IPS DF 4.7 (cell line): Measurements from ENCODE around the gene MCAT.
"Not testable (repeated sequence)": the region's sequence is repeated elsewhere in the genome, so short reads cannot be mapped to it uniquely, and the experiment has no call there.

ENCODE experiments used
- DNase-seq: peaks from one replicate; pipeline ENCODE4 v3.0.0-alpha.2; 2013; ENCODE audit warnings: low spot score; ENCODE audit errors: extremely low read depth

MCAT gene

DNA sequence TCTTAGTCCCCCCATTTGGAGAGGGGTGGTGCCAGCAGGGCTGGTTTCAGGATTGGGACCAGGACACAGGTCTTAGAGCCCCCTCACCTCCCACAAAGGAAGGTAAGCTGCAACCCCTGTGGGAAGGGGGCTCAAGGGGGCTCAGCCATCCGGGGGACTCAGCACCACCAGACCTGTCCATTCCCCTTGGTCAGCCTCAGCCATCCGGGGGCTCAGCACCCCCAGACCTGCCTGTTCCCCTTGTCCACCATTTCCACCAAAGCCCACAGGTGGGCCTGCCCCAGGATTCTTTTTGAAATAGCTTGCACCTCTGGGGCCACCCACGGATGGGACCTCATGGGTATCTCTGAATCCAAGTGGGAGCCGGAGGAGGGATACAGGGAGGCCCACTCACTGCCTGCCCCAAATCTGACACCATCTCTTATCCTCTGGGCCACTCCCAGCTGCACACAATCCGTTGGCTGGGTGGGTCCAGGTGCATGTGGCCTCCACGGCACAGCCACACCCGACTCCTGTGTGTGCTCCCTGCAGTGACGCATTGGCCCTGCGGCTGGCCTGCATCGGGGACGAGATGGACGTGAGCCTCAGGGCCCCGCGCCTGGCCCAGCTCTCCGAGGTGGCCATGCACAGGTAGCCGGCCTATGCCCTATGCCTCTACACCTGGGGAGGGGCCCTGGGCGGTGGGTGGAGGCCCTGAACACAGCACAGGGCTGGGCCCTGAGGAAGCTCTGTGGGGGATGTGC, 15.9 kb downstream of the MCAT start:
- no peak for DNase-seq

DNA sequence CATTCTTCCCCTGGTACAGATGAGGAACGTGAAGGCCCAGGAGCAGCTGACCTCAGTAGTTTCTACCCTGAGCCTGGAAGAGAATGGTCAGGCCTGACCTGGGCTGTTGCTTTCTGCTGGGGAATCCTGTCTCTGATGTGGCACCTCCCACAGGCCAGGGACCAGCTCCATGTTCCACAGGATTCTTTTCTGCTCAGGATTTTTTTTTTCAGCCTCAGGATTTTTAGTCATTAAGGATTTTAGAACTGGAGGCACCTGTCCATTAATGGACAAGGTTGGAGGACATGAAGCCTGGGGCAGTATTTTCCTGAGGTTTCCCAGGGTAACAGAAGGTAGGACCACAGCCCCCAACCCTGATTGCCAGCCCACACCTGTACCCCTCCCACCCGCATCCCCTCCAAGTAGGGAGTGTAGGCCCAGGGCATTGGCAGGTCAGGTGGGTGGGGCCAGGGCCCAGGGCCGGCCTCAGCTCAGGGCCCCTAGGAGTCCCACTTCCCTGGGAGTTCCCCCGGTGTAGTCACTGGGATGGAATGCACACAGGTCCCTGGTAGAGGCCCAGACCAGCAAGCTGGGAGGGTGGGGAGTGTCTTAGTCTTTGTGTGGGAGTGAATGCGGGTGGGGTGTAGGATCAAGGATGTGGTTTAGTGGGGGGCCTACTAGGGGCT, 16.6 kb downstream of the MCAT start:
- no peak for DNase-seq

DNA sequence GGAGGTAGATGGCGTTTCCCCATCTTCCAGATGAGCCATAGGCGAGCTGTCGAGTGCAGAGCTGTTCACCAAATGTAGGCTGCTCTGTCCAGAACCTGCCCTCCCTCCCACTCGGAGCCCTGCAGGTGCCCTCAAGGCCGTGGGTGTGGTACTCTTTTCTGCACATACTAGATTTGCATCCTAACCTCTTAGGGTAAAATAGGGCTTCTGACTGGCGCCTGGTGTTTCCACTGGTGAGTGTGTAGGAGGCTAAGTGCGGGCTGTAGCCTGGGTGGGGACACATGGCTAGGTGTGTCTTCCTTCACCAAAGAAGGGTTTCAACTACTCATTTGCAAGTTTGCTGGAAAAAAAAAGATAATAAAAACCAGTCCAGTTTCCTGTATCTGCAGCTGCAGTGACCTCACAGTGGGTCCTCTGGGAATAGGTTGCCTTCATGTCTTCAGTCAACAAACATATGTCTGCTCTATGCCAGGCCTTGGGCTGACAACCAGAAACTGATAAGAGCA, 24.2 kb downstream of the MCAT start:
- no peak for DNase-seq

DNA sequence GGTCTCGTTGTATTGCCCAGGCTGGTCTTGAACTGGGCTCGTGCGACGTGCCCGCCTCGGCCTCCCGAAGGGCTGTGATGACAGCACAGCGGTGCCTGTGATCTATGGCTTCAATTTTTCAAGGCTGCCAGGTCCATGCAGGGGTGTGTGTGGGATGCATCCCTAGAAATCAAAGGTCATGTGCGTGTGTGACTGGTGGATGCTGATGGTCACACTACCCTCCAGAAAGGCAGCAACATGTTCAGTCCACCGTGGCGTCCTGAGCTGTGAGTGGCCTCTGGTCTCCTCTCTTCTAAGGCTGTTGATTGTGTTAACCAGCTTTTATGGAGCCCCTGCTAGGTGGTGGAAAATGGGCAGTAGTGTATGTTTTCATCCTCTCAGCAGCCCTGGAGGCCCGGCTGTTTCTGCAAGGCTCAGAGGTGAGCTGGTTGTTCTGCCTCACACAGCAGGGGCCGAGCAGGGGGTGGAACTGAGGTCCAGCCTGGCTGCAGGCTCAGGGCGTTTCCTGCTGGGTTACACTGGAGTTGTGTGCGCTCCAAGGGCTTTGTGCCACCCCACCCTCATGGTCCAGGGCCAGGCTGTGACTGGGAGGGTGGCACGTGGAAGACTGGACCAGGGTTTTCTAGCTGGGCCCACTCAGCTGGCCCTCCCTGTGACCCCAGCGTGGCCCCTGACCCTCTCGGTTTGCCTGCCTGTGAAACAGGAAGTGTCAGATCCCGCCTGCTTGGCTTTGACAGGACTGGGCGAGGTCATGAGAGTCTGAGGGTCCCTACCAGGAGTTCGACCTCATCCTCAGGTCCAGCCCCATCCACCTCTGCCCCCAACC, 25.0 kb downstream of the MCAT start:
- no peak for DNase-seq

DNA sequence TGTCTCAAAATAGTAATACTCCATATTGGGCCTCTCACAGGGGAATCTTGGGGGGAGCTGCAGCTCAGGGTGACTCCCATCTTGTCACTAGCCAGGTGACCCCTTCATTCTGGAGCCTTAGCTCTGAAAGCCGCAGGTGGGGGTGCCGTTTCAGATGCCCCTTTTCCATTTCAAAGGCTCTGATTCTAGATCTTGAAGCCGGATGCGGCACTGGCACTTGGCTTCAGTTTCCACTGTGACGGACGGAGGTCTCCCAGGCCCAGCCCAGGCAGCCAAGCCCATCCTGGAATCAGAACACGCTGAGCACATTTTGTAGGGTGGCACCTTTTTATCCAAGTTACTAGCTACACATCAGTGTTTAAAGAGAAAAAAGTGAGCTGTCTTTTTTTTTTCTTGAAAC, 26.3 kb downstream of the MCAT start:
- DNase-seq = no peak

DNA sequence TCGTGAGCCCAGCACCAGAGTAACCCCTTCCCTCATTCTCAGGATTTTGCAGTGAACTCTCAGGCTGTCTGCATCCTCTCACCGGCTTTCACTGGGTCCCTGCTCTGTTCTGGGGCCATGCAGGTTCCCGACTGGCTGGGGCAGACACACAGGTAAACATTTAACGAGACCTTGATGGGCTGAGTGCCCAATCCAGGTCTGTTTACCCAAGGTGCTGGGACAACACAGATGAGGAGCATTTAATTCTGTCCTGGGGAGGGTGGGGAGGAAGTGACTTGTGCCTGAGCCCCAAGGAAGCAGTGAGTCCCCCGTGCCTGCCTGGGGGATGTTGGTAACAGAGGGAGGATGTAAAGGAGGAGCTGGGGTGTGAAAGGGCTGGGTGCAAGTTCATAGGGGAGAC, 28.2 kb downstream of the MCAT start:
- DNase-seq = no peak

DNA sequence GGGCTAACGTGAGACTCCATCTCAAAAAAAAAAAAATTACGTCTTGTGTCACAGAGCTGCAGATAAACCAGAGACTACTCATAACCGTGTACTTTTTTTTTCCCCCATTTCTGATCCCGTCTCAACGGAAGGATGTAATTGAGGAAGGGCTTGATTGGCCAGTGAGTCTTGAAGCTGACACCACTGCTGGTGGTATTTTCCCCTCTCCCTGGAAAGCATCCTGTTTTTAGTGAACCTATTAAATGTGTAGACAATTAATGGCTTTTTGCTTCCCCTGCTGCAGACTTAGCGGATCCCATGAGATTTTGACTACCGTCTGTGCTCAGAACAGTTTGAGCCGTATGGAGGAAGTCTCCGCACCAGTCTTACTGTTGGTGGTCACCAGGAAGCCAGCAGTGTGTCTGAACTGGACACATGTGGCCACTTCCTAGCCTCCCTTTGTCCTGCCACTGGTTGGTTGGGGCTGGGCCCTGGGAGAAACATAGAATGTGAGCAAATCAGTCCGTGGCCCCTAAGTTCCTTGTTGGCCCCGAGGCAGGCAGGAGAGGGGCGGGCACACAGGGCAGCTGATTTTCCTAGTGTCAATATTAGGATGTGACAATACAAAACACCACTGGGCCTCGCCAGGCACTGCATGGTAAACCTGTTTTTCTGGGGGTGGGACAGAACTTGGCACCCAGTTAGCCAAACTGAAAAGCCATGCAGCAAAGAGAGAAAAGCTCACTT, 29.5 kb downstream of the MCAT start:
- DNase-seq = no peak

DNA sequence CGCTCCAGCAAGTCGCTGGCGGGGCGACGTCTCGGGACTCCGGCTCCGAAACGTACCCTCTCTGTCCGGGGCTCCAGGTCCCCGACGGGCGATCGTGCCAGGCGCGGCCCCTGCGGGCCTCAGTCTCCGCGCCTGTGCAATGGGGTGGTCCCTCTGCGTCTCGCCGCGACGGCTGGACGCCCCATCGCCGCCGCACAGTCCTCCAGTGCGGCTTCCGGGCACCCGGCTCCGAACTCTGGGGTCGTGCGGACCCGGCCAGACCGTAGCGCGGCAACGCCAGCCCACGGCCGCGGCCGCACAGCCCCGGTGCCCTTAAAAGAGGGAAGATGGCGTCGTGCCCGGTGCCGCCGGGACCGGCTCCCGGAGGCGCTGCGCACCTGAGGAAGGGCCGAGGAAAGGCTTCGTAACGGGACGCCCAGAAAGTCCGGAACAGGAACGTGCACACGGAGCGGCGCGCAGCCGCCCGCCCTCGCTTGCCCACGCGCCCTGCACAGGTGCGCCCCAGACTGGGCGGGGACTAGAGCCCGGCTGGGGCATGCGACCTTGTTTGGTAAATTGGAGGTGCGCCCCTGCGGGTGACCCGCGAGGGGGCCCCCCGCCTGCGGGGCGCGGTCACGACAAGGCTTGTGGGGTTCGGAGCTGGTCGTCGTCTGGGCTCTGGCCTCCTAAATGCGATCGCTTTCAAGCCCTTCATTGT, 32.1 kb downstream of the MCAT start:
- DNase-seq = no peak

DNA sequence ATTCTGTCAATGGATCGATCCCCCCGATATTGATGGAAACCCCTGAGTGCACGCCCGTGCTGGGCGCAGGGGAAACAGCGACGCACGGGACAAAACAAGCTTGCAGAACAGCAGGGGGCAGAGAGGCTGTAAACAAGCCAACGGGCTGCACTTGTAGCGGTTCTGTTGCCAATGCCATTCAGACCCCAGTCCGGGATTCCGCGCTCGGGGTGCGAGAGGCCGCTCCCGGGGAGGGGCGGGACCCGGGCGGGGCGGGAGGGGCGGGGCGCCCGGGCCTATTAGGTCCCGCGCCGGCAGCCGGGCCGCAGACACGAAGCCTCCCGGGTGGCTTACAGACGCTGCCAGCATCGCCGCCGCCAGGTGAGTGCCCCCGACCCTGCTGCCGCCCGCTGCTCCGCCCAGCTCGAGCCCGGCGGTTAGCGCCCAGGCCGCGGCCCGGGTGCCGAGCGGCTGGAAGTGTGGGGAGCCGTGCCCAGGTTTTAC, 32.7 kb downstream of the MCAT start, which contains the start of gene BIK:
Gene BIK (plus strand): TSS at position 307 of the 483 bp plus-strand sequence. CDS start 13,273 bp downstream, outside the sequence.
- DNase-seq = no peak

DNA sequence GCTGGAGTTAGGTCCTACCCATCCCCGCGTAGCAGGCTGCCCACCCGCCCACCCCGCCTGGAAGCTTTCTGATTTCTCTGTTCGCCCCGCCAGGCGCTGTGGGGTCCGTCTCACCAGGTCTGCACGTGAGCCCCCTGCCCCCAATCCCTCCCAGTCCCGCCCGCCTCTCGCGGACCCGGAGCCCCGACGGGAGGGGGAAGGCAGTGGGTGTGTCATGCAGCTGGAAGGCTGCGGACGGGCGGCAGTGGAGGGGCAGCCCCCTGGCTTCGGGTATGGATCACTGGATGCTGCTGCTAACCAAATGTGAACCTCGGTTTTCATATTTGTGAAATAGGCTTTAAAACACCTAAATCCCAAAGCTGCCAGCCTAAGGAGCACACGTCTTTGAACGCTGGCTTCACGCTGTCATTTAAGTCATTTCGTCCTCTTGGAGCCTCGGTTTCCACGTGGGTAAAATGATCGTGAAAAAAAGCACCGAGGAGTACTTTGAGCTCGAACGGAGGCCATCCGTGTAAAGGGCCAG, 33.2 kb downstream of the MCAT start:
- no peak for DNase-seq

DNA sequence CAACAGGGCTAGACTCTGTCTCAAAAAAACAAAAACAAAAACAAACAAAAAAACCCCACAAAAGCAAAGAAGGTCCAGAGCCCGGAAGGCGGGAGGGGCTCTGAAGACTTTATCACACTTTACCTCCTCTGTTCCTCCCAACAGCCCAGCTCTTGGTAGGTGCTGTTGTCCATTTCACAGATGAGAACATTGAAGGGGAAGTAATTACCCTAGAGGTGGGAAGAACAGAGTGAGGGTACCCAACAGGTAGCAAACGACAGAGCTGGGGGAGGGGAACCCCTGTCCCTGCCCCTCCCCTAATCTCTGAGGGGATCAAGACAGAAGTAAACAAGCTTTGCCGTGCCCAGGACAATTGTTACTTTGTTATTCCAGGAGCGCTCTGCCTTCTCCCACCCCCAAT, 33.7 kb downstream of the MCAT start:
- no peak for DNase-seq

DNA sequence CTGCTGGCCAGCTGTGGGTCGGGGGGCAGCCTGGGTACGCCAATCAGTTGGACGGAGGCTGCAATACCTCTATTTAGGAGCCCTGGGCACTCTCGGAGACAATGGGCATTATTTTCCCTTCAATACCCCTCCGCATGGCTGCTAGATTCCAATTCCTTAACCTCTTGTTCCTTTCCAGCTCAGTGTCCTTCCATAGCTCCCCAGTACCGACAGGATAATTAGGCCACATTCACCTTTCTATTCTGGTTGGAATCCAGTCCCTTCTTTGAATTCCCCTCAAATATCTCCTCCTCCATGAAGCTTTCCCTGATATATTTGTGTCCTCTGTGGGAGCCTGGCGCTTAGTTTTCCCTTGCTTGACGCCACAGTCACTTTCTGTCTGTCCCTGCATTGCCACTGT, 36.9 kb downstream of the MCAT start:
- no peak for DNase-seq

DNA sequence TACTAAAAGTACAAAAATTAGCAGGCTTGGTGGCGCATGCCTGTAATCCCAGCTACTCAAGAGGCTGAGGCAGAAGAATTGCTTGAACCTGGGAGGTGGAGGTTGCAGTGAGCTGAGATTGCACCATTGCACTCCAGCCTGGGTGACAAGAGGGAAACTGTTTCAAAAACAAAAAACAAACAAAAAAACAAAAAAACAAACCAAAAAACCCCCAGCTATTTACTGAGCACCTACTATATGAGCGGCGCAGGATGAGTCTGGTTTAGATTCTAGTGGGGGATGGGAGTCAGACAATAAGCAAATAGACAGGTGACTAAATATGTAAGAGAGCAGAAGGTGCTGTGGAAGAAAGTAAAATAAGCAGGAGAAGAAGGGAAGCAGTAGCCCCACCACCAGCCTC, 38.2 kb downstream of the MCAT start:
- DNase-seq = not testable (repeated sequence)

DNA sequence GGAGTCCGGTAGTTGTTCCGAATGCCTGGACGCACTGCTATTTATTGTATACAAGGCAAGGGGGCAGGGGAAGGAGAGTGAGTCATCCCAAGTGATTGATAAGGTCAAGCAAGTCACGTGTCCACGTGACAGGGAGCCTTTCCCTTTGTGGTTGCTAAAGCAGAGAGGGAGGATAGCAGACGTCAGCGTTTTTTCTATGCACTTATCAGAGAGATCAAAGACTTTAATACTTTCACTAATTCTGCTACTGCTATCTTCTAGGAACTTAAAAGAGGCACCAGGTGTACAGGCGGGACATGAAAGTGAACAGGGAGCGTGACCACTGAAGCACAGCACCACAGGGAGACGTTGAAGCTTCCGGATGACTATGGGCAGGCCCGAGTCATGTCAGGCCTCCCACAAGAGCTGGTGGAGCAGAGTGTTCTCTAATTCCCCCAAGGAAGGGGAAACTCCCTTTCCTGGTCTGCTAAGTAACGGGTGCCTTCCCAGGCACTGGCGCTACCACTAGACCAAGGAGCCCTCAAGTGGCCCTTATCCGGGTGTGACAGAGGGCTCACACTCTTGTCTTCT, 39.1 kb downstream of the MCAT start:
- not testable (repeated sequence) for DNase-seq

DNA sequence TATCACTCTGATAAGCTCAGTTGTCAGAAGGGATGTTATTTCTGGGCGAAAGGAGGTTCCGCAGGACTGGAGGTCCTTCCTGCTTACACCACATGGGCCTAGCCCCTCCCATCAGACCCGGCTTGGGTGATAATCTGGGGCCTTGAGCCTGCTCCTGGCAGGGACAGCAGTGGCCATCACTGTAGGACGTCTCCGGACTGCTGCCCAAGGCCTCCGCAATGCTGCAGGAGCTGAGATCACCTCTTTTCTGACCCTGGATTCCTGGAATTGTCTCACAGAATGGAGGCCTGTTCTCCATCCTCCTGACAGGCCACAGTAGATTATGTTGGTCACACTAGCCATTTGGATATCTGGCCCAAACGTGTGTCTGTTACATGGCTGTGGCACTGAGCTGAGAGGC, 41.9 kb downstream of the MCAT start:
- DNase-seq = no peak

DNA sequence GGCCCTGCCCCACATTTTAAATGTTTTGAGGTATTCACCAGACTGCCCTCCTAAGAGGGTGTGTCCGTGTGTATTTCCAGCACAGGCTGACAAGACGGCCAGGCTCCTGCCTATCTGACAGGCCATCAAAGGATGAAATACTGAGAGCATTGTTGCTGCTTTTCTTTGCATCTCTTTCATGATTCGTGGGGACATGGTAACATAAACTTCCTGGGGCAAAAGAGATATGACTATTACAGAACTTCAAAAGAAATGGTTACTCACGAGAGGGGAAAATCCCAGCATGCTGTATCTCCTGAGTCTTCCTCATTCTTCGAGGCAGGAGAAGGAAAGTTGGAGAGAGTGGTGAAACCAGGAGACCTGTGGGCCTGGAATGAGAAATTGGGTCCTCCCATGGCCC, 43.0 kb downstream of the MCAT start:
- DNase-seq = no peak

DNA sequence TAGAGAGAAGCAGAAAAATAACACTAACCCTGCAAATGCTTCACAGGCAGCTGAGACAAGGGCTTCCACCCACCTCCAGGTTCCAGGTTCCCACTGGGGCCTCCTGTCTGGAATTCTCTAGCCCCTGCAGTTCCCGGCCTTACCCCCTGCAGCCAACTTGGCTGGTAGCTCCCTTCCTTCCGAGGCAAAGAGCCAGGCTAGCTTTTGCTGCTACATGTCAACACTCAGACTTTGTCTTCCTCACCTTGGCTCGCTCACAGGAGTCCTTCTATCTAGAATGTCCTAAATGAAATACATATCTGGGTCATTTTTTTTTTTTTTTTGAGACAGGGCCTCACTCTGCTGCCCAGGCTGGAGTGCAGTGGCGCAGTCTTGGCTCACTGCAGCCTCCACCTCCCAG, 44.1 kb downstream of the MCAT start:
- DNase-seq = no peak

DNA sequence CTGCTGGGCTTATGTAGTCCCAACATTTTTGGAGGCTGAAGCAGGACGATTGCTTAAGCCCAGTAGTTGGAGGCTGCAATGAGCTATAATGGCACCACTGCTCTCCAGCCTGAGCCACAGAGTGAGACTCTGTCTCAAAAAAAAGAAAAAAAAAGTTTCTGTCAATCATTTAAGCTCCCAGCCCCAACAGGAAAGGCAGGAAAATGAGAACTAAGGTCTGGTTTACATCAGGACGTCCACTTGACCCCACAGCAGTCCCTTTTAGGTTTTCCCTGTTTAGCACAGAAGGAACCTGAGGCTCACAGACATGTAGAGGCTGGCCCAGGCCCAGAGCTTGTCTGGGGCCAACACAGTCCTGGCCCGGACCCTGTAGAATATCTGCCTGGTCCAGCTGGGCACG, 44.8 kb downstream of the MCAT start:
- no peak for DNase-seq

DNA sequence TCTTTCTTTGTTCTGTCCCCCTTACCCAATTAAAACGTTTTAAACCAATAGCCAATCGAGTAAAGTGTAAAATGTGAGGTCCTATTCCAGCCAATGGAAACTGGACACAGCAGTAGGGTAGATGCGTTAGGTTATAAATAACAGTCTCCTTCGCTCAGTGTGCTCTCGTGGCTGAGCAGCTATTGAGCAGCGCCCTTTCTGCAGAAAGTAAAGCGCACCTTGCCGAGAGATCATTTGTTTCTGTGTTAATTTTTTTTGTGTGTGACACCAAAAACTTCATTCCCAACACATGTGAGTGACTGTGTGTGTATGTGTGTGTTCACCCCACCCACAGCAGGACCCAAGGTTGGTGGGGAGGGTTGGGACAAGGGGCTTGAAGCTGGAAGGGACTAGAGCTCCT, 46.8 kb downstream of the MCAT start:
- no peak for DNase-seq

DNA sequence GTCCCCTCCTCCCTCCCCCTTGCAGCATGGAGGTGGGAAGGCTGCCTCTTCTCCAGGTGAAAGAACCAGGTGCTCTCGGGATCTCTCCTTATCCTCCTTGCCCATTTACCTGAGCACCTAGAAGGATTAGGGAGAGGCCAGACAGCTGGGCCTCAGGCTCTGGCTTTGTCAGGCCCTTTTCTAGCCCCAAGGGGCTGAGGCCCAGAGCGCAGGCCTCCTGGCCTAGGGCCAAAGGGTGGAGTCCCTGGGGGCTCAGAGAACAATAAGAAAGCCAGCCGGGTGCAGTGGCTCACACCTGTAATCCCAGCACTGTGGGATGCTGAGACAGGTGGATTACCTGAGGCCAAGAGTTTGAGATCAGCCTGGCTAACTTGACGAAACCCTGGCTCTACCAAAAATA, 48.6 kb downstream of the MCAT start:
- no peak for DNase-seq
